Measurements from ENCODE around the gene EDC3. TPM values are rescaled to one million over a fixed set of nuclear protein-coding genes. Genes with fewer than 3 reads are reported as not detected.

EDC3 gene
- total RNA-seq, 1 donor from 2014 or later: 31.5 TPM

DNA sequence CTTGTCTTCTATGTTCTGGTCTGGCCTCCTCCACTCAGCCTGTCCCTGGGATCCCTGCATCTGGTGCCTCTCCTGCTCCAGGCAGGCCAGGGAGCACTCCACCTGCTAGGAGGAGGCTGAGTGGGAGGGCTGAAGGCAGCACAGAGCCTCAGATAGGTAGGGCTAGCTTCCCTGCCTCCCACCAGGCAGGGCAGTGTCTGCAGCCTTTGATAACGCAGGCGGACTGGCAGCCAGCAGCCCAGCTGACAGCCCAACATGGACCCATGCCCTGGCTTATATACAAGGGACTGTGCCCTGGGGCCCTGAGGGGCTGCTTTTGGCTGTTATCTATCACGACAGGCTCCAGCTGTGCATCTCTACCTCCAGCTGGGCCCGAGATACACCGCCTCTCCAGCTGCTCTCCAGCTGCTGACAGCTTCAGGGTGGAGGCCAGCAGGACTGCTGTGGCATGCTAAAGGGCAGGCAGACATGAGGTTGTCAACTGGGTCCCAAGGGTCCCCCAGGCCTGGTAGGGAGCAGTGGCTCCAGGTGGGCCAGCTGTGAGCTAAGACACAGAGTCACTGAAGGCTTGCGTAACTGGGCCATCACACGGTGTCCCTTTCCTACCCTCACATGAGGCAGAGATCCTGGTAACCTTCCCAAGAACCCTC lies 85.4 kb downstream of the EDC3 start:
- no peak overlapping the region for H3K4me3 ChIP-seq
- no peak overlapping the region for H3K27ac ChIP-seq
- ATAC-seq: no peak
- H3K9me3 ChIP-seq: no peaks in the 10 kb centered on the region
- intact Hi-C loops (cut with DNase I): no loop called here
- TF ChIP-seq, protein P1, sequence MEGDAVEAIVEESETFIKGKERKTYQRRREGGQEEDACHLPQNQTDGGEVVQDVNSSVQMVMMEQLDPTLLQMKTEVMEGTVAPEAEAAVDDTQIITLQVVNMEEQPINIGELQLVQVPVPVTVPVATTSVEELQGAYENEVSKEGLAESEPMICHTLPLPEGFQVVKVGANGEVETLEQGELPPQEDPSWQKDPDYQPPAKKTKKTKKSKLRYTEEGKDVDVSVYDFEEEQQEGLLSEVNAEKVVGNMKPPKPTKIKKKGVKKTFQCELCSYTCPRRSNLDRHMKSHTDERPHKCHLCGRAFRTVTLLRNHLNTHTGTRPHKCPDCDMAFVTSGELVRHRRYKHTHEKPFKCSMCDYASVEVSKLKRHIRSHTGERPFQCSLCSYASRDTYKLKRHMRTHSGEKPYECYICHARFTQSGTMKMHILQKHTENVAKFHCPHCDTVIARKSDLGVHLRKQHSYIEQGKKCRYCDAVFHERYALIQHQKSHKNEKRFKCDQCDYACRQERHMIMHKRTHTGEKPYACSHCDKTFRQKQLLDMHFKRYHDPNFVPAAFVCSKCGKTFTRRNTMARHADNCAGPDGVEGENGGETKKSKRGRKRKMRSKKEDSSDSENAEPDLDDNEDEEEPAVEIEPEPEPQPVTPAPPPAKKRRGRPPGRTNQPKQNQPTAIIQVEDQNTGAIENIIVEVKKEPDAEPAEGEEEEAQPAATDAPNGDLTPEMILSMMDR (IDR thresholded peaks at IDR 0.05): no peak
- no peak for DNase-seq
- H3K36me3 ChIP-seq: no peaks in the 10 kb centered on the region
- H3K4me1 ChIP-seq: no peaks in the 10 kb centered on the region
- H3K27me3 ChIP-seq: no peaks in the 10 kb centered on the region

DNA sequence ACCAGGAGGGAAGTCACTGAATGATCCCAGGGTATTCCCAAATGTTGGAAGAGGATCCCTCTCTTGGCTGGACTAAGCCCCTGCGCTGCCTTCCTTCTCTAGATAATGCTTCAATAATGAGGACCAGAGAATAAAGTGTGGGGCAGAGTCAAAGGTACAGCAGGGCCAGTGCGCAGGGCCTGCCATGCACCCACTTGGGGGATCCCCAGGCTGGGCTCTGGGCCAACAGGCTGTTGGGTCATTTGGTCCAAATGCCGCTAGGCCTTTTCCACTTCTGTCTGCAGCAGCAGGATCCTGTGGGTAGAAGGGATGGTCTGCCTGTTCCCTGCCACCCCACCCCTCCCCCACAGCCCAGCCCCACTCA lies 85.9 kb downstream of the EDC3 start:
- TF ChIP-seq, protein P1 (IDR thresholded peaks at IDR 0.05): no peak
- Histone ChIP-seq H3K36me3 (no peaks in the 10 kb centered on the region), H3K4me1 (no peaks in the 10 kb centered on the region), H3K27me3 (no peaks in the 10 kb centered on the region), H3K9me3 (no peaks in the 10 kb centered on the region), H3K27ac (no peak overlapping the region), H3K4me3 (no peak overlapping the region)
- DNase-seq: no peak
- intact Hi-C loops (cut with DNase I): no loop called here
- no peak for ATAC-seq

DNA sequence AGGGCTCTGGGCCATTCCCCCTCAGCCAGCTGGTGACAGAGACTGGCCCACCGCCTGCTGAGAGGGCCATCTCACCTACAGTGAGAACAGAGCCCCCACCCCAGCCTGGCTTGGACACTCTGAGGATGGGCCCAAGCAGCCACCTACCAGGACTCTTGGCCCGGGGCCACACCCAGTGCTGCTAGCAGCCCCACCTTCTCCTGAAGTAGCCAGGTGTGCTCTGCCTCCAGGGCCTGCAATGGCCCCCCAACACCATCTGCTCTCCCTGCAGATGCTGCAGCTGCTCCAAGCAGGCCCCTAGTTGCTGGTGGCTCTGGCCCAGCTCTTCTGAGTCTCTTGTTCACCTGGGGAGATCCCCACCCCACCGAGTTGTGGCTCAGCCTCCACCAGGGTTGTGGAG lies 87.0 kb downstream of the EDC3 start:
- TF ChIP-seq, protein P1 (IDR thresholded peaks at IDR 0.05): no peak
- Histone ChIP-seq H3K9me3 (no peaks in the 10 kb centered on the region), H3K27me3 (no peaks in the 10 kb centered on the region), H3K4me1 (no peaks in the 10 kb centered on the region), H3K4me3 (no peak overlapping the region), H3K36me3 (no peaks in the 10 kb centered on the region), H3K27ac (no peak overlapping the region)
- ATAC-seq (no peak), DNase-seq (no peak)
- intact Hi-C loops (cut with DNase I): no loop called here

DNA sequence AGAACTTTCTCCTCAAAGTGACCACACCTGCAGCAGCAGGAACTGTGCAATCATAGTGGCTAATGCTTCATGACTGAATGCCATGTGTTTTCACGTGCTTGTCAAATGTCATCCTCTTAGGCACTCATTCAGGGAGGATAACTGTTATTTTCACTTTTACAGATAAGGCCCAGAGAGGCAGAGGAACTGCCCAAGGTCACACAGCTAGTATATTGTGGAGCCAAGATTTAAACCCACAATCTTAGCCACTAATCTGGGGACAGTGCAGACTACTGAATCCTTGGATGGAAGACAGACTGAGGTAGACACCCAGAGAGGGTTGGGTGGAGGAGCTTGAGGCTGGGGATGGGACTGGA lies 90.1 kb downstream of the EDC3 start:
- TF ChIP-seq, protein P1 (IDR thresholded peaks at IDR 0.05): no peak
- DNase-seq (no peak), ATAC-seq (no peak)
- intact Hi-C loops (cut with DNase I): no loop called here
- Histone ChIP-seq H3K4me1 (no peaks in the 10 kb centered on the region), H3K27ac (no peak overlapping the region), H3K9me3 (no peaks in the 10 kb centered on the region), H3K4me3 (no peak overlapping the region), H3K27me3 (no peaks in the 10 kb centered on the region), H3K36me3 (no peaks in the 10 kb centered on the region)

DNA sequence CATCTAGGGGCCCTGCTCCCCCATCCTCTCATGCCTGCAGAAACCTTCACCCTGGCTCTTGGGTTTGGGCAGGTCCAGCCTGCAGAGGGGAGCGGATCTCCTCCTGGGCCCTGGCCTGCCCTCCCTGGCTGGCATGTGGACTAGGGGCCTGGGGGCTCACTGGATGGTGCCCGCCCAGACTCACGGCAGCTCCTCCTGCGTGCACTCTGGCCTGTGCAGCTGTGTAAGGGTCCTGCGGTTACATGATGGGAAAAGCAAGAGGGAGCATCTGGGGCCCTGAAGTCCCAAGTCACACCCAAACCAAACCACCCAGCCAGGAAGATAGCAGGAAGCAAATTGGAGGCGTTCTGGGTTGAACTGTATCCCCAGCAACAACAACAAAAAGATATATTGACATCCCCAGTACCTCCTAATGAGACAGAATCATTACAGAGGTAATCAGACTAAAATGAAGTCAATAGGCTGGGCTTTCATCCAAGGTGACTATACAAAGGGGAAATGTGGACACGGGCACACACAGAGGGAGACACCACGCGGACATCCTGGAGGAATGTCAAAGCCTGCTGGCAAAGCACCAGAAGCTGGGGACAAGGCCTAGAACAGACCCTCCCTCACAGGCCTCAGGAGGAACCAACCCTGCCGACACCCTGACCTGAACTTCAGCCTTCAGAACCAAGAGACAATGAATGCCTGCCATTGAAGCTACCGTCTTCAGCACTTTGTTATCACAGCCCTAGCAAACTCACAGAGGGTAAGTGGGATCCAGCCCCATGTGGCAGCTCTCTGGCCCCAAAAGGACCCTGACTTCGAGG lies 90.6 kb downstream of the EDC3 start:
- no peak for ATAC-seq
- no peaks in the 10 kb centered on the region for H3K36me3 ChIP-seq
- no peaks in the 10 kb centered on the region for H3K4me1 ChIP-seq
- H3K27ac ChIP-seq: no peak overlapping the region
- TF ChIP-seq, protein P1 (IDR thresholded peaks at IDR 0.05): no peak
- no peak for DNase-seq
- no peaks in the 10 kb centered on the region for H3K27me3 ChIP-seq
- H3K9me3 ChIP-seq: no peaks in the 10 kb centered on the region
- H3K4me3 ChIP-seq: no peak overlapping the region
- intact Hi-C loops (cut with DNase I): no loop called here

Data from upper lobe of right lung (tissue), 1 donor.